GM18526 (cell line): ENCODE data around the gene TMTC2.

Experiments used
- POLR2A ChIP-seq: IDR thresholded peaks from 3 replicates; pipeline ENCODE4 v1.6.1; 2011; ENCODE audit not compliant: insufficient read length; ENCODE audit errors: extremely low read depth

Gene TMTC2

GRCh38 chr12:83132360-83132759 lies 445.7 kb downstream of the TMTC2 start:
- no peak for TF ChIP-seq POLR2A

- no peak for TF ChIP-seq POLR2A
Measured at GRCh38 chr12:83136411-83136810, 449.7 kb downstream of the TMTC2 start.

- TF ChIP-seq POLR2A: no peak
Measured at GRCh38 chr12:83140135-83140534, 453.4 kb downstream of the TMTC2 start.

- TF ChIP-seq POLR2A: no peak
Measured at GRCh38 chr12:83141460-83141994, 454.8 kb downstream of the TMTC2 start.

GRCh38 chr12:83142914-83143313 lies 456.2 kb downstream of the TMTC2 start:
- no peak for TF ChIP-seq POLR2A

GRCh38 chr12:83143950-83144349 lies 457.2 kb downstream of the TMTC2 start:
- no peak for TF ChIP-seq POLR2A

- no peak for TF ChIP-seq POLR2A
Measured at GRCh38 chr12:83145325-83145840, 458.7 kb downstream of the TMTC2 start.

- TF ChIP-seq POLR2A: no peak
Measured at GRCh38 chr12:83147341-83147740, 460.6 kb downstream of the TMTC2 start.

GRCh38 chr12:83149987-83150386 lies 463.3 kb downstream of the TMTC2 start:
- no peak for TF ChIP-seq POLR2A

GRCh38 chr12:83150465-83151189 lies 463.9 kb downstream of the TMTC2 start:
- no peak for TF ChIP-seq POLR2A

GRCh38 chr12:83153177-83153576 lies 466.5 kb downstream of the TMTC2 start:
- TF ChIP-seq POLR2A: no peak

- no peak for TF ChIP-seq POLR2A
Measured at GRCh38 chr12:83156815-83157214, 470.1 kb downstream of the TMTC2 start.

GRCh38 chr12:83157604-83158003 lies 470.9 kb downstream of the TMTC2 start:
- TF ChIP-seq POLR2A: no peak

- TF ChIP-seq POLR2A: no peak
Measured at GRCh38 chr12:83158613-83159207, 472.0 kb downstream of the TMTC2 start.

GRCh38 chr12:83161456-83161855 lies 474.8 kb downstream of the TMTC2 start:
- TF ChIP-seq POLR2A: no peak

- TF ChIP-seq POLR2A: no peak
Measured at GRCh38 chr12:83168751-83169150, 482.0 kb downstream of the TMTC2 start.
